GM21737 (cell line): ENCODE results near the gene TMEM143.
"Not testable (repeated sequence)": the region's sequence is repeated elsewhere in the genome, so short reads cannot be mapped to it uniquely, and the experiment has no call there.

Experiments
- ATAC-seq: cut with Tn5 transposase; IDR thresholded peaks from one replicate; pipeline ENCODE4 v1.9.1; 2021; ENCODE audit warnings: mild to moderate bottlenecking, moderate library complexity; ENCODE audit not compliant: unreplicated experiment

The TMEM143 gene

GRCh38 chr19:48391100-48392005 lies 27.6 kb upstream of the TMEM143 start, which contains the start of gene KDELR1:
TSS of gene KDELR1 (minus strand) at chr19:48391551. CDS start at chr19:48391358, 193 bp downstream.
- ATAC-seq: peak; percentile 63

GRCh38 chr19:48390188-48391099 lies 26.7 kb upstream of the TMEM143 start:
- no peak for ATAC-seq

GRCh38 chr19:48386981-48387380 lies 23.2 kb upstream of the TMEM143 start:
- ATAC-seq: no peak

- ATAC-seq: no peak
These were observed 21.8 kb upstream of the TMEM143 start for GRCh38 chr19:48385461-48386087.

GRCh38 chr19:48382286-48382685 lies 18.5 kb upstream of the TMEM143 start:
- no peak for ATAC-seq

- no peak for ATAC-seq
These were observed 17.6 kb upstream of the TMEM143 start for GRCh38 chr19:48381178-48381950.

- ATAC-seq: no peak
These were observed 15.3 kb upstream of the TMEM143 start for GRCh38 chr19:48379058-48379457.

GRCh38 chr19:48378194-48378570 lies 14.4 kb upstream of the TMEM143 start:
- ATAC-seq: no peak

GRCh38 chr19:48373567-48373966 lies 9.8 kb upstream of the TMEM143 start:
- ATAC-seq: no peak

- no peak for ATAC-seq
These were observed 9.2 kb upstream of the TMEM143 start for GRCh38 chr19:48372904-48373303.

GRCh38 chr19:48371771-48372170 lies 8.0 kb upstream of the TMEM143 start:
- ATAC-seq: not testable (repeated sequence)

- ATAC-seq: no peak
These were observed 7.6 kb upstream of the TMEM143 start for GRCh38 chr19:48371367-48371766.

GRCh38 chr19:48370955-48371354 lies 7.2 kb upstream of the TMEM143 start:
- no peak for ATAC-seq

- ATAC-seq: no peak
These were observed 5.2 kb upstream of the TMEM143 start for GRCh38 chr19:48368936-48369335.

GRCh38 chr19:48367855-48368254 lies 4.1 kb upstream of the TMEM143 start:
- no peak for ATAC-seq

GRCh38 chr19:48365602-48366001 lies 1.9 kb upstream of the TMEM143 start:
- ATAC-seq: no peak

GRCh38 chr19:48364598-48365348 lies 1.0 kb upstream of the TMEM143 start:
- ATAC-seq: no peak

- ATAC-seq: peak; percentile 2
These were observed 285 bp downstream of the TMEM143 start for GRCh38 chr19:48363500-48363809.

GRCh38 chr19:48362716-48363499 lies 832 bp downstream of the TMEM143 start:
- peak; percentile 59 for ATAC-seq
